Central memory CD4-positive, alpha-beta T cell (primary cell): ENCODE measurements around the gene PCCA.

ENCODE experiments used
- DNase-seq: peaks from one replicate; pipeline ENCODE4 v3.0.0; 2022

The PCCA gene

DNA sequence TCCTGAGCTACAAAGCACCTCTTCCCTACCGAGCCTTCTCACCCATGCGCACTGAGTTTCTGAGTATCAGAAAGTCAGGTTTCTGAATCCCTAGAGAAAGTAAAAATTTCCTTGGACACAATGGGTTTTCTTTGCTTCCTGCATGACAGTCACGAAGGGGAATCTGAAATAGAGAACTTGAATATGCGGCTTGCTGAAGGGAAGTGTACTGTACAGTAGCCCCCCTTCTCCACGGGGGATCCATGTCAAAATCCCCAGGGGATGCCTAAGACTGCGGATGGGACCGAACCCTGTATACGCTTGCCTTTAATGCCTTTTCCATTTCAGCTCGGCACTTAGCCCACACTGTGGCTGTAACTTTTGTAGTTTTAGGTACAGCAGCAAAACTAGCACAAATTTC is 391.8 kb downstream of the PCCA start:
- no peak for DNase-seq

DNA sequence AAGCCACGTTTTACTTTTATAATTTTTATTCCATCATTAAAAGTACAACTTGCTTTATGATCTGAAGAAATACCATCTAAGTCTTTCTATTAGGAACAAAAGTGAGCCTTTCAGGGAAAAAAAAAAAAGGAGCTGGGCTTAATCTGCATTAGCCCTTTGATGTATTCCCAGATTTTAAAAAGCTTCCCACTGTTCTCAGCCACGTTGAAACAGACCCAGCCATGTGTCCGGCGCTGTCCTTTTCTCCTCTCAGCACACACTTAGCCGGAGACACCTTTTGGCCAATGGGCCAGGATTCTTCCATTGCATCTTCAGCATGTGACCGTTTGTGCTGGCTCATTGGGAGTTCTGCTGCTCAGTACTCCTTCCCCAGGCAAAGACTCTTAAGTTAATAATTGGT is 394.2 kb downstream of the PCCA start:
- no peak for DNase-seq

DNA sequence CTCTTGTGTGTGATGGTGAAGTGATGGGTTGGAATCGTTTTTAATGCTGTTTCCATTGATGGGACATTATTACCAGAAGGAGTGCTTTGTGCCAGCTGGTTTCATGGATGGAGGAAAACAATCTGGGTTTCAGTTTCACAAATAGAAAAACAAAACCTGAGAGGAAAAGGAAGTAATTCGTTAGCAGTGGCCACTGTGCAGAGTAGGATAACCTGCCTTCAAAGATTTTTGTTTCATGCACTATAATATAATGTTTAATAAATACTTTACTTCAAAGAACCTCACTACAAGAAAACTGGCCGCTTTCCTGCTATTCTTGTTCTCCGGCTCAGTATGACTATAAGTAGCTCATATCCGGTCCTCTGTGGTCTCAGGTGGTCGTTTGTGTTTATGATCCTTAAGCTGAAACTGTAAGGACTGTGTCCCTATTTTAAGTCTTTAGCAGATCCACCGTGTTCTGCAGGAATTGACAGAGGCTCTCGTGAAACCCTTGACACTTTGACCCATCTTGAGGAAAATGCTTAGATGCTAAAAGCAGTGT is 395.0 kb downstream of the PCCA start:
- DNase-seq: no peak

DNA sequence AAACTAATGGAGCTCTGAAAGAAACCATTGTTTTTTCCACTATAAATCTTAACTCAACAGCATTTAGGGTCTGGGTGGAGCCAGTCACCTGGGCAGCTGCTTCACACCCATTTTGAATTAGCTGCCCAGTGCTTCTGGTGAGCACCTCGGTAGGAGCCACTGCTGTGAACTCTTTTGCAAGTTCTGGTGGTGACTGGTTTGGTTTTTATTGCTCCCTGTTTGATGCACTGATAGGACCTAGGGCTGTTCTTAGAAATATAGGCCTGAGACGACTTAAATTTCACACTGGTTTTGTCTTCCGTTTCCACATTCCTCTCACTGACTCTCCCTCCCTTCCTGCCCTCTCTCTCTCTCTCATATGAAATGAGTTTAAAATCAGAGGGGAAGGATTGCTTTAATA is 395.8 kb downstream of the PCCA start:
- no peak for DNase-seq

DNA sequence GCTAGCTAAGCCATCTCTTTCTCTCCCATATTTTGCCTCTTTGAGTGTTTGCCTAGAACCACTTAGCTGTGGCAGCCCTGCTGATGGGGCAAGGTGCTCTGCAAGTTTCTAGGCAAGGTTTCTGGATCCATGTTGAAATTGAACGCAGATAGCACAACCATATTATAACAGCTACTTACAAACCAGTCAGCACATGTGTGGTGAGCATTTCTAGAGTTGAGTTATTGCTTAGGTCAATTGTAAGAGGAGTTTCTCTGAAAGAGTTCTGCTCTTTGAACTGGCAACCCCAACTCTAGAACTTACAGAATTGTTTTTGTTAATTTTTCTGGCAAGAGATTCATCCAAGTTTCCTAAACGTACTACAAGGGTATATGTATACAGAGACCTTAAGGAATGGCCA is 396.4 kb downstream of the PCCA start:
- DNase-seq: no peak

DNA sequence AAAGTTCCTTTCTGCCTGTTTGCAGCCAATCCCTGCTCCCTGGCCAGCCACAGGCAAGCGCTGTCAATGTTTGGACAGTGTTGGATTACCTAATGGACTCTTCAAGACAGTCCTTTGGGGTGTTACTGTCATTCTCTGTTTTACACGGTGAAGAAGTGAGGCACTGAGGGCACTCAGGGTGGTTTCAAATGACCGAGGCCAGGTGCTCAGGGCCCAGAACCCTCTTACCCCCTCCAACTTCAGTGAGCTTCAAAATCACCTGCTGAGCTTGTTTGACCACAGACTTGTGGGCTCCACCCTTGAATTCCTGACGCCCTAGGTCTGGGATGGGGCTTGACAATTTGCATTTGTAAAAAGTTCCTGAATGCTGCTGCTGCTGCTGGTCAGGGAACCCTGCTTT is 401.8 kb downstream of the PCCA start:
- no peak for DNase-seq

DNA sequence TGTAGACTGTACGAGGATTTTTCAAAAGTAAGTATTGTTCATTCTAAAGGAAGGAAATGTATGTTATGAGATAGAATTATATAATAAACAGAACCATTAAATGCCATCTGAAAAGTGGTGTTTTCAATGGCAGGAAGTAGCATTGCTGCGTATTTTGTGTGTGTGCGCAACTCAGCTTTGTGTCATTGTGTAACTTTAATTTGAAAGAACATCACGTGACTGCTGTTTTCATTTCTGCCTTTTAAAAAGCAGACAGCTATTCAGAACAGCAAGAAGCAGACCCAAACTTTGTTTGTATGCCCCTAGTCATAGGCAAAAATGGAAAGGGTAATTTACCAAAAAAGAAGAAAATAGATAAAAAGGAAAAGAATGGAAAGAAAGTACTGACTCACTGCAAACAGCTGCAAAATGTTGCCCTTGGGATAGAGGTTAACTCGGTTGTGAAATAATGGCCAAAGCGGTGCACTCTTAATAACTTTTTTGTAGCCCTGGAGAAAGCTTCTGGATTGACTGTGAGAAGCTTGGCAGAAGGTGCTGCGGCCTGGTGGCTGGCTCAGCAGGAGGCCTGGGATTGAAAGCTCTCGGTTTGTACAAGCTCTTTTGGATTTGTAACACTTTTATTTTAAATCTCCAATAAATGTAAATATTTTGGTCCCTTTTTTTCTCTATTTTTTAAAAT is 402.4 kb downstream of the PCCA start:
- DNase-seq: no peak

DNA sequence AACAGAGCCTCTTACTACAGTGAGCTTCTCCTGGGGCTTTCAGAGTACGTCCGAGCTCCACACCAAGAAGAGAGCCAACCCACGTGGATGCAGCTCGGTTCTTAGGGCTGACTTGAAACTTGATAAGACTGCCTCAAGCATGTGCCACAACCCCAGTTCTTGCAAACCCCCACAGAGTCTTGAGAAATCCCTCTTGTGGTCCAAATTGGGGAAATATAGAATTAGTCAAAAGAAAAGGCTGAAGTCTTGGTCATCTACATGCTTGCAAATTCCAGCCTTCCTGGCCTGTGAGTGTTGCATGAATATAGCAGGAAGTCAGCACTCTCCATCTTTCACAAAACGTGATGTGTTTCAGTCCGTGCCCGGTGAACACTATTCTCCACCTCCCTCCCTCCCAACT is 404.5 kb downstream of the PCCA start:
- DNase-seq: no peak

DNA sequence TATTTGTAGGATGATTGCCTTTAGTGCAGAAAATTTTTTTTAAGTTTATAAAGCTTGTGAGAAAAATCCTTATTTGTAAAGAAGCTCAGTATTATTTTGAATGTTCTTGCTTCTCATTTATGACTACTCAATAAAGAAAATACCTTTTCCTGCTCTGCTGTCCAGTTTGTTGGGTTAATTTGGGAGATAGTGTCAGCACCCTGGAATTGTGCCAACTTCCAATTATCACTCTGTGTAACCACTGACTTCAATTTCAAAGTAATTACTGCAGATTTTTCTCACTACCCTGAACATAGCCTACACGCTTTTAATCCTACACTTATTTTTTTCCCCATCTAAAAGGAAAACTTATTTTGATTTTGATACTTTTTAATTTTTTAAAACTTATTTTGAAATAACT is 406.6 kb downstream of the PCCA start:
- DNase-seq: no peak

DNA sequence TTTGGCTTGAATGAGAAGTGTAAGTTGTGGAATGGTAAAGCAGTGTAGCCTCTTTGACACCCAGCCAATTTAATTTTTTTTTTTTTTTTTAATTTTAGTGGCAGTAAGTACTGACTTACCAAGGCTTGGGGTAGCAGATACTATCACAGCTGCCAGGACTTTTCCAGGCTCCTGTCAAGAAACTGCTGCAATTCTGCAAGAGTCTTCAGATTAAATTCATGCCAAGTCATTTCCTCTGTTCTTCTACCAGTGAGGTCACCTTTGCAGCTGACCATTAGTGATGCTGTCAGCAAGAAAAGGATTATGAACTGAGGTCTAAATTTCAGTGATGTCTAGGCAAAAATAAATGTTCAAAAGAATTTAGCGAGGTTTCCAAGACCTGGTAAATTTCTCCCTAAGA is 408.5 kb downstream of the PCCA start:
- DNase-seq: no peak

DNA sequence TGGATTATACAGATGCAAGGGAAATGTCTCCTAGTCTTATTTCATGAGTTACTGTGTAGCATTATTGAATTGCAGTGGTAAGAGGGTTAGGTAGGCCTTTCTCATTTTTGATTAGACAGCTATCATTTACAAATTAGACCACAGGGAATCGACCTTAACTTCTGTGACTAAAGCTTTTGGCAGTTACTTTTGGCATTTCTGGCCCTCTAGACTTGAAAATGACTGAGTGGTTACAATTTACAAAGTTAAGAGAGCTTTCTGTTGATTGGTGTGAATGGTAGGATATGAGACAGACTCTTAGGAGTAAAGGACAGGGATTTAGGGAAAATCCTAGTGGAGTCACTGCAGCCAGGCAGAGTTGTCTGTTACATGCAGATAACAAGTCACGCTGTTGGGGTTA is 413.6 kb downstream of the PCCA start:
- no peak for DNase-seq

DNA sequence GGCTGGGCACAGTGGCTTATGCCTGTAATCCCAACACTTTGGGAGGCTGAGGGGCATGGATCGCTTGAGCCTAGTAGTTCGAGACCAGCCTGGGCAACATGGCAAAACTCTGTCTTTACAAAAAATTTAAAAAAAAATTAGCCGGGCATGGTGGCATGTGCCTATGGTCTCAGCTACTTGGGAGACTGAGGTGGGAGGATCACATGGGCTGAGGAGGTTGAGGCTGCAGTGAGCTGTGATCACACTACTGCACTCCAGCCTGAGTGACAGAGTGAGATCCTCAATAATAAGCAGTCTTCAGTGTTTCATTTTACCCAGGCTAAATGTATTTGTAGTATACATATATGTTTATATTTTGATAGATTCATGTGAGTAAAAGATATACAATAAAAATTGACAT is 414.7 kb downstream of the PCCA start:
- no peak for DNase-seq

DNA sequence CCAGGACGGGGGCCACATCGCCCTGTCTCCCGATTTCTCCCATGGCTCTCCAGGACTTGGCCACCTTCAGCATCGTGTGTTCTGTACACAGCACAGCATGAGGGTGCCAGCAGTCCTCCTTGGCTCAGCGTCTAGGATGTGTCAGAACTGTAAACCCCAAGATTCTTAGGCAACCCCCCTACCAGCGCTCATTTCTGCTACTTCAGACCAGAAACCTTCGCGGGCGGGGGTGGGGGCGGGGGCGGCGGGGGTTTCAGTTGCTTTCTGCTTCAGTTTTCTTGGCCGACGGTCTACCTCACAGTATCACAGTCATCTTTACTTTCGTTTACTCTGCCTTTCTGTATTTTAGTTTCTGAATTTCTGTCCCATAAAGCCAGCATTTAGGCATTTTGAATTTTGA is 417.3 kb downstream of the PCCA start:
- DNase-seq: no peak

DNA sequence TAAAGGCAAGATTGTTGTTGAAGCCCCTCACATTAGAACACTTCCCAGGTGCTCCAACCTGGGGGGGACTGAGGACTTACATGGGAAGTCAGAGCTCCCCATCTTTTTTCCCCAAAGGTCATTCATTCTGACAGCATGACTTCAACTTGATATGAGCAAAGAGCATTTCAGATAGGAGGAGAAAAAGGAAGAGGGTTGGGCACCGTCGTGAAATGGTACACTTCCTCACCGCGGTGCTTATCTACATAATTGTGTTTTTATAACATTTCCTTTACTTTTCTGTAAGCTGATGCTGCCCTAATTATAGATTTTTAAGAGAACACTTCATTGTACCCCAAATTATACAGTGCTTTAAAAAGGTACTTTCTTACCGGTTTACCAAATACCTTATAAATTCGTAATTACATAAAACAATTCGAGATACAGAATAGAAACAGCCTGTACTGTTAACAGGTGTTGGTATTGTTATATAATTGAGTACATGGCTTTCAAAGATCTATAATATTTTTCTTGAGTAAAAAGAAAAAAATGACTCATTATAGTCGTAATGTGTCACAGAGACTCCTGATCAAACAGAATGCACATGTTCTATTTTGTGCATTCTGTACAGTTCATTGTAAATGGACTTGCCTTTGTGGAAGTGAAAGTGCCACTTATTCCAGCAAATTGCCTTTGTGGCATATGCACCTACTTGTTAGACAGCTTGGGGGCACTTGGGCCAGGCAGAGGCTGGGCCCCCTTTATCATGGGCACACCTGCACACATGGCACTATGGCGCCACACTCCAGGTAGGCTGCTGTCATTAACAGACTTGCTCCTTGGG is 417.9 kb downstream of the PCCA start:
- DNase-seq: no peak

DNA sequence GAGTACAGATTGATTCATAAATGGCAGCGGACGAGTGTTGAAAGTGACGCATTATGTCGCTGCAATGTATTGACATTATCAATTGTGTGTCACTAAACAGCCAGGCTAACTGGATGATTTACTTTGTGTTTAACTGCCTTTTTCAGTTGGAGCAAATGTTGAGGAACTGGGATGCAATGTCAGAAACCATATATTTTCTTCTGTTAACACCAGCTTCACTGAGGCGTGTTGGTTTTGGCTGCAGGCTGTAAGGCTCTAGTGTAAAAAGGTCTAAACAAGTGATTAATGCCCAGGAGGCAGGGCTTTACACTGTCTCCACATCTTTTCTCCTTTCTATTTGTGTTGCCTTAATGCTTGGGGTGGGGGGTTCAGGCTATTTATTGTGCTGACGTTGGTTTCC is 419.6 kb downstream of the PCCA start:
- DNase-seq: no peak

DNA sequence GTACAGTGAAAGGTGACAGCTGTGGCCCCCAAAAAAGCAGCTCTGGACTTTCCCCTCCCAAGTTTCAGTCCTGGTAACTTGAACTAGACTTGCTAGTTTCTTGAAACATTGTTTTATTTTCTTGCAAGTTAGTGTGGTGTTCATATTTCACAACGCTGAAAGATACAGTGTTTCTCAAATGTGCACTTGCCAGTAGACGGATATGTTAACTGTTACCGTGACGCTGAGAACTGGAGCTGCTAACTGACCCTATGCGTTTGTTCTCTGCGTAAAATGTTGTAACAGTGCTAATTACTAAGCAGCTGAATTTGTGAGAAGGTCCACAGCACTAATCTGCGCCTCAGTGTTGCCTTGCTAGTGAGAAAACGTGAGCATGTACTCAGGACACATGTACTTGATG is 420.1 kb downstream of the PCCA start:
- no peak for DNase-seq

DNA sequence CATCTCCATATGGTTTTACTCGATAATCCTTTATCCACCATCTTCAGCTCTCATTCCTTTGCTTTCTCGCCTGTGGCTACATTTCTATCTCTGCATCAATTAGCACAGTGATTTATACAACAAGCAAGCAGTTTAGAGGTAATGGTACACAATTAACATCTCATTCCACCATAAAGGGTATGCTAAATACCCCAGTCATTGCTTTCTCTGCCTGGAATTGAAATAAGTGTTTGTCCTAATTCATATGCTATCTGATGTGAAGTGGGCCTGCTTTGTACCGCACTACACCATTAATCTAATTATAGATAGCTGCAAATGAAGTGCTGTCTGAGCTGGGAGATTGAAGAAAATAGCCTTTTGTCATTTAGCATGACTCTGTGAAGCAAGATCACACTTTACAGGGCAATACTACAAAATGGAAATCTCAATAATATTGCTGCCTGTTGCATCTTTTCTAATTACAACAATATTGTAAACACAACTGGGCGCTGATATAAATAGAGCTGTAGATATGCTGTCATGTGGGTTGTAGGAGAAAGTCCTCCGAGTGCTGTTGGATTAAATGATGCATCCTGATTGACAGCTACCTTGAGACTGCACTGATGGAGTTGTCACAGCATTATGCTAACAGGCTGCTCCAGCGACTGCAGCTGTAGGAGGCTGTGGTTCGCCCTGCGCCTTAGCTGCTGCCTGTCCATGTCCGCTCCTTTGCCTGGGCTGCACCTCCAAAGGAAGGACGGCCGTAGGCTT is 421.5 kb downstream of the PCCA start:
- no peak for DNase-seq

DNA sequence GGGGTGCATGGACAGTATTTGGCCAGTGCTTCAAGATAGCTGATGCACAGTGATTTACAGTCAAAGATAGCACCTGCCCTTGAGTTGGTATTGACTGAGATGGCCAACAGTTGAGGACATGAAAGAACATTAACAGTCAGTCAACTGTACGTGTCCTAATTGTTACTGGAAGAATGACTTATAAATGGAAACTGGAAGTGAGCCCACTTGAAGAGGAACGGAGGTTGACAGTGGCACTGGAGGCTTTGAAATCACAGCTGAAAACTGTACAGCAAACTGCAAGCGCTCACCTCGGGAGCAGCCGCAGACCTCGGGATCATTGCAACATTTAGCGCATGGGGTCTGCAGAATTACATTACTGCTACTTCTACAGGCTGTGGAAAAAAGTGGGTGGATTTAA is 422.6 kb downstream of the PCCA start:
- no peak for DNase-seq

DNA sequence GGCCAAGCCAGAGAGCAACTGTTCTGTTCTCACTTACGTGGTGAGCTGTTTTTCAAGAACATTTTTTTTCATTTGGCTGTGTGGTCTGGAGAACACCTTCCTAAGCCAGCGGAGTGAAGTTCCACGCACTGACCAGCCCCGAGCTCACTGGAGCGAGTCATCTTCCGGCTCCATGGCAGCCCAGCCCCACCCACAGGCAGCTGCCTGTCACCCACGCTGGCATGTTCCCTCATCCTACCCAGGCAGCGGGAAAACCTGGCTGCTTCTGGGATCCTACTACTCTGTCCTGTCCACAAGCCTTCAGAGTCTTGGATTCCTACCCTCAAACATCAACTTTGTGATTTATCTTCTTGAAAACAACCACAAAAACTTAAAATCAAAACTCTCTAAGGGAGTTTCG is 423.5 kb downstream of the PCCA start:
- no peak for DNase-seq

DNA sequence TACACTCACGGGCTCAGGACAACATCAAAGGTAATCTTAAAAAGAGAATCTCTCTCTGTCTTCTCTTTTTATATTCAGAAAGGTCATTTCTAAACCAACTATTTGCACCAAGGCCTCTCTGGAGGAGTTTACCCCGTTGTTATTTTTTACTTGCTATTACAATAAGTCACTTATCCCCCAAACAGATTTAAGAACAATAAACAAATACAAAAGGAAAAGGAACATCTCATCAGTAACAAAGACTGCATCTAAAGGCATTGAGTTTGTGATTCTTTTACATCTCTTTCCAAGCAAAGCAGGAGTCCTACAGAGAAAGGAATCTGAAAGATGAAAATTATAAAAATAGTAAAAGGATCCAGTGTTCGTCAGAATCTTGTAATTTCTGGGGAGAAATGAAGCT is 424.3 kb downstream of the PCCA start:
- no peak for DNase-seq

DNA sequence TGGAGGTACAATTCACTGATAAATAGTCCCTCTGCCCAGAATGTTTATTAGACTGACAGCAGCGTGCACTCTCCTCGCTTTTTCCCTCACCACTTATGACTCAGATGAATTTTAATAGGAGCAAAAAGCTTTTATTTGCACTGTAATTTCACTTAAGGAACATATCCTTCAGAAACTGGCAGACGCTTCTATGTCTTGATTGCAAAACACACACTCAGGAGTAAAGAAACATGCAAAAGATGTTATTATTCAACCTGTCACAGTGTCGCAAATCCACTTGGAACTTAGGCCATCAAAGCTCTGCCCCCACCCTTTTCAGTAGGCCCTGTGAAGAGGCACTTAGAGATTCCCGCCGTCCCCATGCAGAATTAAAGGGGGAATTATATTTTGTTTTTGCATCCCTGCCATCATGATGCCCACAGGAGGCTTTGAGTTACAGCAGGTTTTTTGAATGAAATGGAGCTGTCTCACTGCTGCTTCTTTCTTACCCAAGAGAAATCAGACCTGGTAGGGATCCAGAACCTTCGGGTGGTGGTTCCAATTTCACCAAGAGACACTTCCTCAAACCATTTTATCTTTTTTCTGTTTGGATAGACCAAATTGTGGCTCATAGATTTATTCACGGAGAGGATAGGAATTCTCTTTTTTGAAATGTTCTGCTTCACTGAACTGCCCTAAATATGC is 425.2 kb downstream of the PCCA start:
- DNase-seq: no peak

DNA sequence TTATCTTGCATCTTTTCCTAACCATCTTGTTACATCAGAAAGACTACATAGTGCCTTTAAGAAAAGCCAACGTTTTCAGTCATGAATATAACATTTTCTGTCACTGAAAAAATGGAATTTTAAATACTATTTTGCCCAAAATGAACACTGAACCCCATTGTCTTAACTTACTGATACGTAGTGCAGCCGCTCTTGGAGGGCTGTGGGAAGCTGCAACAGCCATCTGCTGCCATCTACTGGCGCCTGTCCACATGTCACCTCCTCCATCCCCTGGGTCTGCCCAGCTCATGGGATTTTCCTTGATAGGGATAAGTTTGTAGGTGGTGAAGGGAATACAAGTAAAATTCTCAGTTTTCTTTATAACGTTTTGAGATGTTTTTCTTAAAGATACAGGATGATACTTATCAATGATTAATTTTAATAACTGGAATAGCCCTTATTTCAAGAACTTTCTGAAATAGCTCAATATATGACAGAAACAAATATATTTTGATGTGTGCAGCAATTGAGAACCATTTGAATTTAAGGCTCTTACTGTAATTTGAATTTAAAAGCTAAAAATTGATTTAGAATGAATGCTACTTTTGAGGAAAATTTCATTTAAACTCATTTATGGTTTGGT is 426.0 kb downstream of the PCCA start:
- peak; percentile 58 for DNase-seq

DNA sequence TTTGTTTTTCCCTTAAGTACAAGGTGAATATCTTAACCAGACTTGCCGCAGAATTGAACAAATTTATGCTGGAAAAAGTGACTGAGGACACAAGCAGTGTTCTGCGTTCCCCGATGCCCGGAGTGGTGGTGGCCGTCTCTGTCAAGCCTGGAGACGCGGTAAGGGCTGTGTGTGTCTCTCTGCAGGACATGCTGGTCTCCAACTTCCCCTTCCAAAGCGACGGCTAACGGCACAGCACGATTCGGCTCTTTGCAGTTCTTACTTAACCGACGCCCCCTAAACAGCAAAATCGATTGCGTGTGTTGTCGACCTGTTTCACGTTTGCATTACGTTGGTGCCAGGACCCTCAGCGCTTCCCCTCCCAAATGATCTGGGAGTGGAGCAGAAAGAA is 426.5 kb downstream of the PCCA start:
- no peak for DNase-seq
